ACC112 (cell line): Measurements from ENCODE around the gene AGAP5.
"Not testable (repeated sequence)": the region's sequence is repeated elsewhere in the genome, so short reads cannot be mapped to it uniquely, and the experiment has no call there.

Experiments
- H2AFZ ChIP-seq: fragments of 200-600 bp; sonication (generic); one replicate; pipeline ENCODE4 v1.6.0; 2017; ENCODE audit warnings: antibody characterized with exemption, low read length; ENCODE audit not compliant: unreplicated experiment
- H3K27ac ChIP-seq: fragments of 200-600 bp; sonication (generic); 2 replicates; pipeline ENCODE4 v1.5.1; 2014; ENCODE audit warnings: low read depth, mild to moderate bottlenecking, antibody characterized with exemption, low read length, moderate library complexity
- H3K27me3 ChIP-seq: fragments of 200-600 bp; sonication (generic); 2 replicates; pipeline ENCODE4 v1.6.1; 2014; ENCODE audit warnings: mild to moderate bottlenecking, antibody characterized with exemption, low read length, moderate library complexity, mixed read lengths; ENCODE audit not compliant: insufficient read depth
- H3K36me3 ChIP-seq: fragments of 200-600 bp; sonication (generic); 2 replicates; pipeline ENCODE4 v1.6.1; 2016; ENCODE audit warnings: mild to moderate bottlenecking, antibody characterized with exemption, low read length, moderate library complexity, mixed read lengths; ENCODE audit not compliant: insufficient read depth
- H3K4me1 ChIP-seq: fragments of 200-600 bp; sonication (generic); one replicate; pipeline ENCODE4 v1.6.1; 2016; ENCODE audit warnings: low read length, mixed read lengths; ENCODE audit not compliant: insufficient read depth, unreplicated experiment, control insufficient read depth
- H3K4me3 ChIP-seq: fragments of 200-600 bp; sonication (generic); 2 replicates; pipeline ENCODE4 v1.5.1; 2014; ENCODE audit warnings: mild to moderate bottlenecking, low read depth, low read length
- H3K79me2 ChIP-seq: fragments of 200-600 bp; sonication (generic); one replicate; pipeline ENCODE4 v1.6.0; 2016; ENCODE audit warnings: low read length; ENCODE audit not compliant: control insufficient read depth, unreplicated experiment, insufficient read depth

Gene AGAP5

GRCh38 chr10:73674546-73674945 is 23.4 kb downstream of the AGAP5 start:
- H3K79me2 ChIP-seq, H3K4me1 ChIP-seq, H3K27ac ChIP-seq: not testable (repeated sequence)

GRCh38 chr10:73668378-73668777 is 29.5 kb downstream of the AGAP5 start:
- H3K4me3 ChIP-seq, H3K4me1 ChIP-seq, H3K27ac ChIP-seq, H2AFZ ChIP-seq, H3K79me2 ChIP-seq, H3K27me3 ChIP-seq, H3K36me3 ChIP-seq: not testable (repeated sequence)

More at GRCh38 chr10:73674546-73674945, 23.4 kb downstream of the AGAP5 start:
- H2AFZ ChIP-seq, H3K27me3 ChIP-seq, H3K36me3 ChIP-seq, H3K4me3 ChIP-seq: not testable (repeated sequence)

DNA sequence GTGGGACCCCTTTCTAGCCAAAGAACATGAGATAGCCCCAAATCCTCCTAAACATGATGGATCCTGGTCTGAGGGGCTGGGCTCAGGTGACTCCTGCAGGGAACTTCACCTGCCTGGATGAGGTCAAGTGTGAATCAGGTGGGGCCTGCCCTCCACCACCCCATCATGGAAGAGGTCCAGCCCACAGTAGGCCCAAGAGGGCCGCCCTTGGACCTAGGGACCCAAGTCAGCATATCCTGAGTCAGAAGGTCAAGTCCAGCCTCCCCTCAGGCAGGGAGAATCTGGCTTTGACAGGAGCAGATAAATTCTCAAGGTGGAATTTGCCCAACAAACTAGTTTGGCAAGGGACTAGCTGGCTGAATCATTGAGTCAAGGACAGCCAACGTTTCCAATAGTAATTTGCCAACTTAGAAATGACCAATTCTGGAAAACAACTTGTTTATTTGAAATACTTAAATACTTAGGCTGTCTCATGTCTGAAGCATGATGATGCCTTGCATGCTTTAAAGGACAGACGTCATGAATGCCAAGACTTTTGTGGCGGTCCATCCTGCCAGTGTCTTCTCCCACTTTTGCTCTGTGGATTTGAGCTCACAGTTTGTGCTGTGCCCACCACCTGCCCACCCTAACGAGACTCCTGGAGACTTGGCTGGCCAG is 31.6 kb downstream of the AGAP5 start:
- H3K27ac ChIP-seq, H3K4me3 ChIP-seq, H3K27me3 ChIP-seq, H3K79me2 ChIP-seq, H3K36me3 ChIP-seq, H3K4me1 ChIP-seq, H2AFZ ChIP-seq: not testable (repeated sequence)

DNA sequence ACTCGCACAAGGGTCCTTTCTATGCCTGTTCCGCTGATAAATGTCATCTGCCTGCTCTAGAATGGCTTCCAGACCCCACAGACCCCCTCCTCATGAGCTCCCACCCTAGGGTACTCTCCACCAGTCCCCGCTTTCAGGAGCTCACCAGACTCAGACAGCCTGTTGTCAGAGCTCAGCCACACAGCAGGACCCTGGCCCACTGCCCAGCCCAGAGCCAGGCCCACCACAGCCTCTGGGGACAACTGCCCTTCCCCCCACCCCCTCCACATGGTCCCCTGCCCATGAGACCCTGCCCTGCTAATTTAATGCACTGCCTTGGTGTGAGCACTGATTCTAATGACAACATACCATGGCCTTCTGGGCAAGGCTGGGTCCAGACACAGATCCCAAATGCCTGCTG is 32.3 kb downstream of the AGAP5 start:
- not testable (repeated sequence) for H3K79me2 ChIP-seq, H3K36me3 ChIP-seq, H2AFZ ChIP-seq, H3K27ac ChIP-seq, H3K27me3 ChIP-seq, H3K4me3 ChIP-seq
- peaks cover 11% of the 10 kb centered on the region for H3K4me1 ChIP-seq

- not testable (repeated sequence) for H3K4me3 ChIP-seq, H3K79me2 ChIP-seq, H3K27me3 ChIP-seq, H2AFZ ChIP-seq, H3K27ac ChIP-seq, H3K36me3 ChIP-seq
- peaks cover 11% of the 10 kb centered on the region for H3K4me1 ChIP-seq
These were observed 33.5 kb downstream of the AGAP5 start for GRCh38 chr10:73664156-73665040.

DNA sequence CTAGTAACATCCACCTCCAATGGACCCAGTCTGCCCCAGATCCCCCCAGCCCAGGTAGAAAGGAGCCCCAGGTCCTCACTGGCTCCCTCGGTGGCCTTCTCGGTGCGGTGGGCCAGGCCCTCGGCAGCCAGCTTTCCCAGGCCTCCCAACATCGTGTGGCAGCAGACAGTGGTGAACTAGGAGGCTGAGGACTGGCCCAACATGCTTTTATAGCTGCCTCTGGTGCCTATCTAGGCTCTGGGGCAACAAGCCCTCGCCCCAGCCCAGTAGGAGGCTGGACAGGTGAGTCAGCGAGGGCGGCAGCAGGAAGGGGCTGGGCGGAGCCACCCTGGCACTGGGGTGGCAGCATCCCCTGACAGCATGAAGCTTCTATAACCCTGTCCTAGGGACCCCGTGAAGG is 34.3 kb downstream of the AGAP5 start:
- not testable (repeated sequence) for H3K27me3 ChIP-seq, H3K36me3 ChIP-seq, H3K27ac ChIP-seq, H3K4me3 ChIP-seq, H3K79me2 ChIP-seq, H2AFZ ChIP-seq
- peaks cover 11% of the 10 kb centered on the region for H3K4me1 ChIP-seq

DNA sequence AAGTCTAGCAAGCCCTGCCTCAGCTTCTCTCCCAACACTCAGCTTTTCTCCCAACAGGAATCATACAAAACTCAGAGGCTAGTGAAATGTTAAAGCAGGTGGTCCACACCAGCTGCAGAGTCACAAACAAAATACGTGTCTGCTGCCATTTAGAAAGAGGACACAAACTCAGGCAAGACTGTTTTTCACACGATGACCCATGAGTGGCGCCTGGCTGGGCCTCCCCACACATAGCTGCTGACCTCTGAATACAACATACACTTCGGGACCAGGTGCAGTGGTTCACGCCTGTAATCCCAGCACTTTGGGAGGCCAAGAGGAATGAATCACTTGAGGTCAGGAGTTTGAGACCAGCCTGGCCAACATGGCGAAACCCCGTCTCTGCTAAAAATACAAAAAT is 35.2 kb downstream of the AGAP5 start:
- not testable (repeated sequence) for H3K4me3 ChIP-seq, H3K27me3 ChIP-seq, H2AFZ ChIP-seq, H3K36me3 ChIP-seq, H3K79me2 ChIP-seq, H3K27ac ChIP-seq
- H3K4me1 ChIP-seq: peaks cover 11% of the 10 kb centered on the region

GRCh38 chr10:73655990-73656298 is 42.0 kb downstream of the AGAP5 start, which contains the start of gene SYNPO2L:
TSS of gene SYNPO2L (minus strand) at chr10:73656029. CDS start at chr10:73655922, 107 bp downstream.
- H2AFZ ChIP-seq: no peak within 1 kb of the TSS
- no peaks in the 10 kb centered on the region for H3K36me3 ChIP-seq
- H3K4me3 ChIP-seq: no peak within 1 kb of the TSS
- H3K27me3 ChIP-seq: no peaks in the 10 kb centered on the region
- no peaks in the 10 kb centered on the region for H3K79me2 ChIP-seq
- H3K27ac ChIP-seq: no peak within 1 kb of the TSS
- peaks cover 1% of the 10 kb centered on the region for H3K4me1 ChIP-seq

DNA sequence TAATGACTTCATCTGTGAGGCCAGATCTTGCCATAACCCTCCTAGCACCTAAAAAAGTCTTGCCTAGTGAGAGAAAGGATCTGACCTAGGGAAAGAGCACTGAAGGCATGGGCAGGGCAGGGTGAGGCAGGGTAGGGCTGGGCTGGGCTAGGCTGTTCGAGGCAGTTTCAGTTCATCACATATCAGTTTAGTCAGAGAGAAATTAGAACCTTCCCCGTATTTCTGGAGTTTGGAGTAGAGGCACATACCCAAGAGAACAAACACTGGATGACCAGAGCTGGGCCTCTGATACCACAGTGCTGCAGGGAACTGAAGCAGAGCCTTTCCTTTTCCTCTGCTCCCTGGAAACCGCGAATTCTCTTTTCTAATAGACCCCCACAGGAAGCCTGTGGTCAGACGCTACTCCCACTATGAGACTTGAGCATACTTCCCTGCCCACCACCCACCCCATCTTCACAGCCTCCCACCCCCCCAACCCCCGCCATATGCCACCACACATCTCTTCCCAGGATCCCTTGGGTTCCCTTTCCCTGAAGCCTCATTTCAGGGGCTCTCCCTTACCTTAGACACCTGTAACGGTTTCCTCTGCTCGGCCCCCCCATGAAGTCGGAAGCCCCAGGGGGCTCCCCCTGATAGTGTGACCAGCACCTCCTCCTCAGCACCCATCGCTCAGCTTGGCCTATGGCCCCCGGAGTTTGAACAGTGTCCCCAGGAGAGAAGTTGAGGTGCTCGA is 42.5 kb downstream of the AGAP5 start:
- Histone ChIP-seq H3K27me3 (no peaks in the 10 kb centered on the region), H3K4me3 (no peak overlapping the region), H3K27ac (no peak overlapping the region), H3K4me1 (no peaks in the 10 kb centered on the region), H2AFZ (no peak overlapping the region), H3K36me3 (no peaks in the 10 kb centered on the region), H3K79me2 (no peaks in the 10 kb centered on the region)

DNA sequence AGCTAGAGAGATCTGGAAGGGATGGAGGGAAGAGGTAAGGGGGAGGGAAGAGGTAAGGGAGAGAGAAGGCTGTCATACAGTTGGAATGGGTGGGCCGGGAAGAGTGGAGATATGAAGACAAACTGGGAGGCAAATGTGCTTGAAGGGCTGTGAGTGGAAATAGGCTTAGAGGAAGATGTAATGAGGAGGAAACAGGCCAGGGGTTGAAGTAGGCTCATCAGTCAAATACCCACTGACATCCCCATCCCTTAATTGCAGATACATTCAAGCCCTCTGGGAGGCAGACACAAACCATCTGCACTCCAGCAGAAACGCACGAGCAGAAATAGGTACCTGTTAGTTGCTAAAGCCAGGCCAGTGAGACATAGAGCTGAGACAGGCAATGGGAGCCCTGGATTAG is 44.2 kb downstream of the AGAP5 start:
- Histone ChIP-seq H3K27ac (no peak overlapping the region), H3K36me3 (no peaks in the 10 kb centered on the region), H3K4me3 (no peak overlapping the region), H2AFZ (no peak overlapping the region), H3K27me3 (no peaks in the 10 kb centered on the region), H3K79me2 (no peaks in the 10 kb centered on the region), H3K4me1 (peaks cover 4% of the 10 kb centered on the region)
